HG03439 (cell line): ENCODE measurements around the gene PERCC1.

Experiments
- ATAC-seq: cut with Tn5 transposase; IDR thresholded peaks from one replicate; pipeline ENCODE4 v1.9.1; 2021; ENCODE audit warnings: mild to moderate bottlenecking, moderate library complexity; ENCODE audit not compliant: unreplicated experiment

The PERCC1 gene

DNA sequence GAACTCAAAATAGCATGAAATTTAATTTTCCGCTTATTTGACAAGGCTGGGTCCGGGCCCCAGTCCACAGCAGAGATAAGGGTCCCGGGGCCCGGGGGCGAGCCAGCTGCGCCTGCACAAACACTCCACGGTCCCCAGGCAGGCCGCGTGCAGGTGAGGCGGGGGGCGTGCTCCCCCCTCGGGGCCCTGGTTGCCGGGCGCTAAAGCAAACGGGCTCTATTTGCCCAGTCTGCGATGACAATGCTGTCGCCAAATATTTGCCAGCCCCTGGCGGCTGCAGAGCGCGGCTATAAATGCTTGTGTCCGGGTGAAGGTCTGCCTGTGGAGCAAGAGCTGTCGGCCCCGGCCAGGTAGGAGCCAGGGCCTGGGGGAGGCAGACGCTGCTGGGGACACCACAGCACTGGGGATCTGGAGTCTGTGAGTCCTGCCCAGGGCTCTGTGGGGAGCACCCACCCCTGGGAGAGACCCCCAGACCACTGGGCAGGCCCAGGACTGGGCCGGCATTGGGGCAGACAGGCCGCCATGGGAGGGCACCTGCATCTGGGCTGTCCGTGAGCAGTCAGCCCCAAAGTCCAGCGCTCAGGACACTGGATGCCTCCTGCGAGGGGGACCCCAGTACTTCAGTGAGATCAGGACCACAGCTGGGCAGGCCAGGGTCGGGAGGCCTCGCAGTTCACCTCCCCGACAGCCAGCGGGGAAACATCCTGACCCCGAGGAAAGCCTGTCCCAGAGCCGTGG lies at the start of gene PERCC1:
TSS of gene PERCC1 (plus strand) at position 320 of the 738 bp plus-strand sequence. CDS start 1,516 bp downstream, outside the sequence.
- no peak for ATAC-seq

DNA sequence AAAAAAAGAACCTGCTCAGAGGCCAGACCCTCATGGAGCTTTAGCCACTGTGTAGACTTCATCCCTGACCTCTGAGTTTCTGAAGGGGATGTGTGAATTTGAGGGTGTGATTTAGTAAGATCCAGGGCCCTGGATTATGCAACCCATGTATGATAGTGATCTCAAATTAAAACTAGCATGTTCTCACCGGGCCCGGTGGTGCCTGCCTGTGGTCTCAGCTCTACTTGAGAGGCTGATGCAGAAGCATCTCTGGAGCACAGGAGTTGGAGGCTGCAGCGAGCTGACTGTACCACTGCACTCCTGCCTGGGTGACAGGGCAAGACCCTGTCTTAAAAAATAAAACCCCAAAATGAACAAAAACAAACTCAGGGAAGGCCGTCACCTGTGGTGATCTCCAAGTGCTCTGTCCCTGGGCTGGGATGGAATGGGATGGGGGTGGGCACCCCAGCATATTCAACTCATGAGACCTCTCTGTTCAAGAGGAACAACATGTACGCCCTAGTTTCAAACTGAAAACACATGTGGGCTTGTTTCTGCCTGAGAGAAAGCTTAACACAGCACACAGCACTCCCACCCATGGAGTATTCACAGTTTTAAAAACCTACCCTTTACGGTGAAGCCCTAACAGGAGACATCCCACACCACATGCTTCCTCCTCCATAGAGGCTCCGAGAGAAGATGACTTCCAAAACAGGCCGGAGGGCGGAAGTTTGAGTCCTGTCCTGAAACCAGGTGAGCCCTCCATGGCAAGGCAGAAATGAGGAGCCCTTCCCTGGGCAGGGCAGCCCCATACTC lies 49.1 kb upstream of the PERCC1 start:
- ATAC-seq: no peak

DNA sequence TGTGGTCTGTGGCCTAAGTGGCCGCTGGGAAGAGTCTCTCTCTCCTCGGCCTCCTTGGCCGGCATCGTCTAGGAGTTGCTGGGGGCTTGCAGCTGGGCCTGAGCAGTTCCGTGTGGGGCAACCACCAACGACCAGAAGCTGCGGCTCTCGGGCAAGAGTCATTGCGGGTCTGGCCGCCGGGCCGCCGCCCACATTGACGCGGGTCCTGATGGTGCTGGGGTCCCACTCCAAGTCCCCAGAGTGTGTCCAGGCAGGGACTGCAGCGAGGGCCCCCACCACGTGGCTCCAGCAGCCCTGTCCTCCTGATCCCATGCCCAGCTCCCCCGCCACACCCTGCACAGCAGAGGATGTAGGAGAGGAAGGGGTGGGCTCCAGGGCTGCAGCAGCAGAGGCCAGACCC lies 47.3 kb upstream of the PERCC1 start:
- no peak for ATAC-seq

DNA sequence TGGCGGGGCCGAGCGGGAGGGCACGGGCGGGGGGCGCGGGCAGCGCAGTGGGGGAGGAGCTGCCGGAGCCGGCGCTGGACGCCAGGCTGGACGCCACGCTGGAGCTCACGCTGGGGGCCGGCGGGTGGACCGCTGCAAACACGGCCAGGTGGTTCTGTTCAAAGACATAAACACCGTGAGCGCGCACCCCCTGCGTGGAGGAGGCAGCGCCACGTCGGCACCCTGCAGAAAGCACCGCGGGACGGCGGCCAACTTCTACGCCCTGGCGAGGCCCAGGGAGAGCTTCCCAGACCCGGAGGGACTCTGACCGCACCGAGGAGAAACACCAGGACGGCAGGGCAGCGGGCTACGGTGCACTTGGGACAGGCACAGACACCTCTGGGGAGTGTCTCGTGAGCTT lies 45.6 kb upstream of the PERCC1 start:
- no peak for ATAC-seq

DNA sequence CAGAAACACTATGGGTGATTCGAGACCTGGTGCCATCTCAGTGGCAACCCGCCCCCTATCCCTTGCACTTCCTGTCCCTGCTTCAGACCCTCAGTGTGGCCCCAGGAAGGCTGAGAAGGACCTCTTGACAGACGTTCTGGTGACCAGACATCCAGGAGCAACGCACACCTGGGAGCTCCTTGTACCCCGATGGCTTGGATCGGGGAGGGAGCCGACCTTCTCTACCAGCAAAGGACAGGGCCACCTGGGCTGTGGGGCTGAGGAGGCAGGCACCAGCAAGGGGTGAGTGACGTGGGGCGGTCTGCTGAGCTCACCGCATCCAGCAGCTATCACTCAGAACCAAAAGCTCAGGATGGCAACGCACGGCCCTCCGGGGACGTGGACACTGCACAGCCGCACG lies 43.5 kb upstream of the PERCC1 start:
- no peak for ATAC-seq

DNA sequence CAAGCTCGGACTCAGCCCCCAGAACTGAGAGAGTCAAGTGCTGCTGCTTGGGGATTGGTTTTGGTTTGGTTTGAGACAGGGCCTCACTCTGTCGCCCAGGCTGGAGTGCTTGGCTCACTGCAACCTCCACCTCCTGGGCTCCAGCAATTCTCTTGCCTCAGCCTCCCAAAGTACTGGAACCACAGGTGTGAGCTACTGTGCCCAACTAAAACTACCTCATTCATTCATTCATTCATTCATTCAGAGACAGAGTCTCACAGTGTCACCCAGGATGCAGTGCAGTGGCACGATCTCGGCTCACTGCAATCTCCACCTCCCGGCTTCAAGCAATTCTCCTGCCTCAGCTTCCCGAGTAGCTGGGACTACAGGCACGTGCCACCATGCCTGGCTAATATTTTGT lies 41.1 kb upstream of the PERCC1 start:
- ATAC-seq: no peak

DNA sequence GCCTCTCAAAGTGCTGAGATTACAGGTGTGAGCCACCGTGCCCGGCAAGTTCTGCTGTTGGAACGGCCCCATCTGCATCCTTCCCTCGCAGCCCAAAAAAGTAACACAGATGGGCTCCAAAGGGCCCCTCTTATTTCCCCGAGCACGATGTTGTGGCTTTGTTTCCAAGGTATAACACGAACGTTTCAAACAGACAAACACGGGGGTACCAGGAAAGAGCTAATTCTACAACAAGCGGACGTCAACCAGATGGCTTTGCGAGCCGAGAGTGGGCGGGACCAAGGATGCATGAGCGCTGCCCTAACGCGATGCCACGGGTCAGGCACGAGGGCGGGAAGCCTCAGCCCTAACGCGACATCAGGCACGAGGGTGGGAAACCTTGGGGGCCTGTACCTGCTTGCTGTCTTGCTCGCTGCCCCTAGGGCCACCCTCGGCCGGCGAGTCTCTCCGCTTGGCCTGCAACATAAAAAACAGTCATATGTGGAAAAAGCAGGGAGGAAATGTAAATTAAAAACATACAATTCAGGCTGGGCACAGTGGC lies 40.6 kb upstream of the PERCC1 start:
- ATAC-seq: no peak

DNA sequence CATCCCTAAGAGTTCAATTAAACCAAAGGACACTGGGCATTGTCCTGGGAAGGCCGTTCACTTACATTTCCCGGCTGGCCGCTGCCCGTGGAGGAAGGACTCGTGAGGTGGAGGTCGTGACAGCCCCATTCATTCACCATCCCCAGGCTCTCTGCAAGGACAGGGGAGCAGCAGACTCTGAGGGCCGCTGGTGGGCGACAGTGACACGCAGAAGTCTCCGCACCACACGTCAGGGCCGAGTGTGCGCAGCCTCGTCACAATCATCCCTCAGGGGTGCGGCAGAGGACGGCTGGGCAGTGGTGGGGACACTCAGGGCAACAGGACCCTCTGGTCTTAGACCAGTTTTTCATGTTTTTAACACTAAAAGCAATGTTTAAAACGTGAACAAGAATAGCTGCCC lies 38.1 kb upstream of the PERCC1 start:
- ATAC-seq: no peak

DNA sequence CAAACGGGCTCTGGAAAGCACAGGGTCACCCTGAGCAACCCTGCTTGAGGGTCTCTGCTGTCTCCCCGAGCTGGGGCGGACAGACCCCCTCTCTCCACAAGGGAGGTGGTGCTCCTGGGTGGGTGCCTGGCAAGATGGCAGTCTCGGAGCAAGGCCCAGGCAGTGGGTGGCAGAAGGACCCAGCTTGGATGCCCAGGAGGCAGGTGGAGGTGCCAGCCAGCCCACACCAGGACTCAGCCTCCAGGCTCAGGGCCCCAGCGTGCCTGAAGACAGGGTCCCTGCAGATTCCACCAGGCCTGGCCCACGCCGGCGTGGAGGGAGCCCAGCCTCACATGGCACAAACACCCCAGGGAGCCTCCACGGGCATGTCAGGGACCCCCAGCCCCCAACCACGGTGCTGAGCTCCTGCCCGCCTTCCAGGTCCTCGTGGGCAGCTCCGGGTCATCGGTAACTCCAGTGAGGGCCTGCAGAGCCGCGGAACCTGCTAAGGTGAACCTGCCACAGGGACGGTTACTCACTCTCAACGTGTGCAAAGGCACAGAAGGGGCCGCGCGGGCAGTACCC lies 37.2 kb upstream of the PERCC1 start:
- no peak for ATAC-seq

DNA sequence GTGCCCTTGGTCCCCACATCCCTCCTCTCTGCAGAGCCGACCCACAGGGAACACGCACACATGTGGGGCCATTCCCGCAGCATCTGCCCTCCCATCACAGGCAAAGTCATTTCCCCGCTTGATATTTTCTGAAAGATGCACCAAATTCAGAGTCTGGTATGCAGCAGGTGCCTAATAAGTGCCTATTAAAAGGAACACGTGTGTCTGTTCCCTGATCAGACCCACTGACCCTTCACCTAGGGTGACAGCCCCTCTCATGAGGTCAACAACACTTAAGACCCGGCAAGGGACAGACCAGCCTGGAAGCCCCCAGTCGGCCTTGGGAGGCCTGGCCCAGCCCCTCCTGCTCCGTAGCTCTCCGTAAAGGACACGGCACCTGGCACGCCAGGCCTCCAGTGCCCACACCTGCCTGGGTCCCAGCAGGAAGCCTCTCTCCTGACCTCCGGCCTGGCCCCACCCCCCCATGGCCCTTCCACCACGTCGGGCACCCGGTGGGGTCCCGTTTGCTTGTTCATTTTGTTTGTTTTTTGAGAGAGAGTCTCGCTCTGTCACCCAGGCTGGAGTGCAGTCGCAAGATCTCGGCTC lies 36.4 kb upstream of the PERCC1 start:
- ATAC-seq: no peak

DNA sequence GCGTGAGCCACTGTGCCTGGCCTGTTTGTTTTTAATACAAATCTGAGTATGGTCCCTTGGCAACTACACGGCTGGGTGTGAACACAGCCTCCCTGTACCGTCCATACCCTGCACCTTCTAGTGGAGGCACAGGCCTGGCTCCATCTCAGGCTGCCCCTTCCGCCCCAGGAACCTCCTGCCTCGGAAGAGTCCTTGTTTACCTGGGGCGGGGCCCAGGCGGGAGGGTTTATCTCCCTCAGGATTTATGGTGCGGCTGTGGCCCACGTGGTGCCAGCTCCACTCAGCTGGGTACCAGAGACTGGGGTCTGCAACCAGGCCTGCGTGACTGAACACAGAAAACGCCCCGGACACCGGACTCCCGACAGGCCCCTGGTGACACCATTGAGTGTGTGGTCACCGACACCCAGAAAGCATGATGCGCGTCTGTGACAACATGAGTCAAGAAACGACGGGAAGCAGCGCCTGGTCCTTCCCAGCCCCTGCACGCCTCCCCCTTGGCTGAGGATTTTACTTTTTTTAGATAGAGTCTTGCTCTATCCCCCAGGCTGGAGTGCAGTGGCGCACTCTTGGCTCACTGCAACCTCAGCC lies 35.3 kb upstream of the PERCC1 start:
- ATAC-seq: no peak

DNA sequence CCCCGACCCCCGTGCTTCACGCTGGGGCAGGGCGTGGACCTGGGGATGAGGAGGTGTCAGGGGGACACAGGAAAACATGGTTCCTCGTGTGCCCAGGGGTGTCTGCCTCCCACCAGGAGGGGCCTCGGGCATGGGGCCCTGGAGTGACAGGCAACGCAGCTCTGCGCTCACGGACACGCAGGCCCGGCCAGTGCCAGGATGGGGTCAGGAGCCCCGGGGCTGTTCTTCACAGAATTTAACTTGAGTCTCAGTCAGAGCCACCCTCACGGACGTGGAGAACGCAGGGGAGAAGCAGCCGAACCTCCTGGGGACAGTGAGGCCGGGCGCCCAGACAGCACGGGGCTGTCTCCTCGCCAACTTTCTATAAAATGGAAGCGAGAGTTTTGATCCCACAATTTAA lies 33.1 kb upstream of the PERCC1 start:
- no peak for ATAC-seq

DNA sequence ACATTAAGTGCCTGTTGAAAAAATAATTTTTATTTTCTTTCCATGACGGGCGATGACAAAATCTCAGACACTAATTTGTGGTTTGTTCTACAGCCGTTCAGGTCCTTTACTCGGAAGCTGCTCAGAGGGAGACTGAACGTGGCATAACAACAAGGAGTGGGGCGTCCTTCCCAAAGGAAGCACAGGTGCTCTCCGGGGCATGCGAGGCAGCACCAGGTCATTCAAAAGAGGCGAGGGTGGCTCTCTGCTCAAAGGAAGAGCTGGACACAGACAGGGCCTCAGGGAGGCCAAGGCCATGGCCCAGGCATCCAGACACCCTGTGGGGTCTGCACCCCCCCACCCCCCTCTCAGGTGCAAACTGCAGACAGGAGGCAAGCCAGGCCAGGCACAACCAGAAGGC lies 32.5 kb upstream of the PERCC1 start:
- ATAC-seq: no peak

DNA sequence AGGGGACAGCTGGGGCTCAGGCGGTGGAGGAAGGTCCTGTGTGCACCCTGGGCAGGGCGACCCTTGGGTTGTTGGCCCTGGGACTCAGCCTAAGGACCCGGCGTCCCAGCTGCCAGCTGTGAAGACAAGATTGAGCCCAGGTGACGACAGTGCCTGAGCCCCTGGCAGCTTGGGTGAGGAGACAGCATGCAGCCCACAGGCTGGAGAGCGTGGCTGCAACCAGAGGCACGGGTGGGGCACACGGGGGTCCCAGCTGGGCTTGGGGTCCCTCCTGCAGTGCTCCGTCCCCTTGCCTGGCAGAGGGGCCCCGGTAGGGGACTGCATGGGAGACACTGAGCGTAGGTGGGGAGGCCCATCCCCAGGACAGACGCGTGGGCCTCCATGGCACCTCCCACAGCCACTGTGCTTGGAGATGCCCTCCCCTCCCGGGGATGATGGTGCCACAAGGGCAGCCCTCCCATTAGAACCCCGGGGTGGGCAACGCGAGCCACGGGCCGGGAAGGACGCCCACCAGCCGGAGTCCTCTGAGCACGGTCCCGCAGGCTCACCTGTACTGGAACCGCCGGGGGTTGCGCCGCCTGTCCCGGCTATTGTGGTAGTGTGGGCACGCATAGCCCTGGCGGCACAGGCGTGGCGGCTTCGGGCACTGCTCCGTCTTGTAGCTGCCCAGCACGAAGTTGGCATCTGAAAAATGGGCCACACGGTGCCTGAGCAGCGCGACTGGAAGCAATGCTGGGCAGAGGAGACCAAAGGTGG lies 31.9 kb upstream of the PERCC1 start:
- ATAC-seq: no peak

DNA sequence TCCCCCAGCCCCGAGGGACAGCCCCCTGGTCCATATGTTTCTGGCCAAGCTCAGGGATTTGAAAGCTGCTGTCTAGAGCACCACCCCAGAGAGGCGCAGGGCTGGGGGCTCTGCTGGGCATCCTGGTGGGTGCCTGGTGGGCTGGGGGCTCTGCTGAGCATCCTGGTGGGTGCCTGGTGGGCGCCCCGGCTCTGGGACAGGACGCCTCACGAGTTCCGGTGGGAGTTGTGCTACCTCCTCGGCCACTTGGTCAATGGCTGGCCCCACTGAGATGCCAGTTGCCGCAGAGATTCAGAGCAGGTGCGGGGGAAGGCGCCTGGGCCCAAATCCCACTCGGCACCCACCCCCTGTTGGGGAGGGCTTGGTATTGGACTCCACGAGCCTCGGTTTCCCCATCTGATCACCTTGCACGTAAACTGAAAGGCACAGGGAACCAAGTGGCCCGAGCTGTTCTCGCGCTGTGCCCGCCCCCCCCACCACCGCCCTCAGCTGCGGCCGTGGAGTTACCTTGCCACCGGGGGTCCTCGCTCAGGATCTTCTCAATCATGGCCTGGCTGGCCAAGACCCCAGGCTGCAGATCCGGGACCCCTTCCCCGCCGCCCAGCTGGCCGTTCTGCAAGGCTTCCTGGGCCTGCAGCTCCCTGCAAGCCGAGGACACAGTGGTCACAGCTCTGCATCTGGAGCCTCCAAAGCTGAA lies 29.7 kb upstream of the PERCC1 start:
- no peak for ATAC-seq

DNA sequence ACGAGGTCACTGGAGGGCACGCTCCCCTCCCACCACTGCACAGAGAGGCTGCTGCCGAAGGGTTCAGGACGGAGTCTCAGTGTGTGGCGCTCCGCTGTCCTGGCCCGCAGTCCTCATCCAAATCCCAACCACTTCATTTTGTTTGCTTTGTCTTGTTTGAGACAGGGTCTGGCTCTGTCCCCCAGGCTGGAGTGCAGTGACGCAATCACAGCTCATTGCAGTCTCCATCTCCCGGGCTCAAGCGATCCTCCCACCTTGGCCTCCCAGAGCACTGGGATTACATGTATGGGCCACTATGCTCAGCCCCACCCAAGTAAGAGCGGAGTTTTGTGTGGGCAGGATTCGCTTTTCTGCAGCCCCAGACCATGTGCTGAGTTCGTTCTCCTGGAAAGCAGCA lies 29.1 kb upstream of the PERCC1 start:
- no peak for ATAC-seq

DNA sequence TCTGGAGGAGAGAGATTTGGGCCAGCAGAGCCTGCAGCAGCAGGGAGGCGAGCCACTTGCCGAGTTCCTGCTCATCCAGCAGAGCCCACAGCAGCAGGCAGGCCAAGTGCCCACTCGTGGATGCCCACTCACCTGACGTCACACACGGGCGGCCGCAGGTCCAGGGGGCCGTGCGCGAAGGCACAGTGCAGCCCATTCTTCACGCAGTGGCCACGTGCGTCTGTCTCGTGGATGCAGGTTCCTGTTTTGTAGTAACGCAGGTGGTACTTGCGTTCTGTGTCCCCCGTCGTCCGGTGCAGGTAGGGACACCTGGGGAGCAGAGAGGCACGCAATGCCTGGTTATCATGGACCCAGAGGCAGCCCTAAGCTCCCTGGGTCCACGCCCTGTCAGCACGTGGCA lies 27.8 kb upstream of the PERCC1 start:
- ATAC-seq: no peak

DNA sequence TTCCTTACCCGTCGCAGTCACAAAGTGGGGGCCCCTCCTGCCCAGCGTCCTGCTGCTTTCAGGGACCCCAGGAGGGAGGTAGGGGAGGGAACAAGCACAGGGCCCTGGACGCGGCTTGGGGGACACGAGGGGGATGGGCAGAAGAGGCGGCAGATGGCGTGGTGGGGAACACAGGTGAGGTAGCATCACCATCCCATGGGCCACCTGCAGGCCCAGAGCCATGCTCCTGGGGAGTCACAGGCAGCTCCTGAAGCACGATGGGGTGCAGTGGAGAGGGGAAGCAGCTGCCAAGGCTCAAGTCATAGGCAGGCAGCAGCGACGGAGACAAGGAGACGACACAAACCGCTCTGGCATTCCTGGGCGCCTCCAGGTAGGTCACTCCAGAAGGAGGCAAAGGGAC lies 27.1 kb upstream of the PERCC1 start:
- no peak for ATAC-seq

DNA sequence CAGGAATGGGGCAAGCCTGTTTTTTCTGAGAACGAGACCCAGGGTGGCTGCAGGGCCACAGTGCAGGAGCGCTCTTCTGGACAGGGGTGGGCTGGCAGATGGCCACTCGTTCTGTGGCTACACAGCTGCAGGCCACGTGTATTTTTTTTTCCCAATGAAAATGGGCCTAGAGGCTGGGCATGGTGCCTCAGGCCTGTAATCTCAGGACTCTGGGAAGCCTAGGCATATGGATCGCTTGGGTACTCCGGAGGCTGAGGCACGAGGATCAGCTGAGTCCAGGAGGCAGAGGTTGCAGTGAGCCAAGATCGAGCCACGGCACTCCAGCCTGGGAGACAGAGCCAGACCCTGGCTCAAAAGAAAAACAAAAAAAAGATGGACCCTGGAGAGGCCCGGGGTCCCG lies 23.1 kb upstream of the PERCC1 start:
- ATAC-seq: no peak
